ENCODE measurements around the gene TMEM131.

Gene TMEM131

DNA sequence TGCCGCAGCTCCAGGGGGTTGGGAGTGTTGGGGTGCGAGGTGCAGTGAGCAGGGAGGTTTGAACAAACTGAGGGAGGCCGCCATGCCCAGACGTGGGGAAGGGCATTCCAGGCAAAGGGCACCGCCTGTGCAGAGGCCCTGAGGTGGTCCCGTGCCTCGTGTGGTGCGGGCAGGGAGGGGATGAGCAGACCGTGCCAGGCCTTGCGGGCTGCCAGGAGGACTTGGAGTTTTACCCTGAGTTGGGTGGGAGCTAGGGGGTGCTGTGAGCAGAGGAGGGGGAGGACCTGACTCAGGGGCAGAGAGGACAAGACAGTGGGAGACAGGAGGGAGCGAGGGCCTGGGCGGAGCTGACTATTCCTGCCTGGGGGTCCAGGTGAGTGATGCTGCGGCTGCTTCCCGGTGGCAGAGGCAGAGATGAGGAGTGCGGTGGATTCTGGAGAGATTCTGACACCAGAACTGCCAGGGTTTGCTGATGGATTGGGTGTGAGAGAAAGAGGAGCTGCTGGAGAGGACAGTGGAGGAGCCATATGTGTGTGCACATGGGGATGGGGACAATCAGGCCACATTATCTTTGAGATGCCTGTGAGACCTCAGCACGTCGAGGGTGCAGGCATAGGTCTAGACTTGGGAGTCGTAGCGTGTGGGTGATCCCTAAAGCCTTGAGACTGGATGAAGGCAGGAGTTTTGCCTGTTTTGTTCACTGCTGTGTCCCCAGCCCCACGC lies 259.0 kb downstream of the TMEM131 start:
- H3K4me3 ChIP-seq (ENCODE audit: low read length) = no peak overlapping the region
- TF ChIP-seq ZNF274 (IDR thresholded peaks at IDR 0.05; ENCODE audit: low read depth, low read length) = no peak

DNA sequence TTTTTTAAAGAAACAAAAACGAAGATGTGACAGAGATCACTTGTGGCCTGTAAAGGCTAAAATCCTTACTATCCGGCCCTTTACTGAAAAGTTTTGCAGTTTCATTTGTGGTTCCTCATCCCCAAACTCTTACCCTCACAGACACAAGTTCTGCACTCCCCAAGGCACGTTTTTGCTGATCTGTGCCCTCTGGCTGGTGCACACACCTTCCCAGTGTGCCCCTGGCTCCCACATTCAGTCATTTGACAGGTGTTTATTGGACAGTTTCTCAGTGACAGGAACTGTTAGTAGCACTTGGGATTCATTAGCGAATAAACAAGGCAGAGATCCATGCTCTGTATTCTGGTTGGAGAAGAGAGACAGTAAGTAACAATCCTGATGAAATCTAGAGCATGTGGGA lies 259.6 kb downstream of the TMEM131 start:
- no peak overlapping the region for H3K4me3 ChIP-seq (ENCODE audit: low read length)
- TF ChIP-seq ZNF274 (IDR thresholded peaks at IDR 0.05; ENCODE audit: low read depth, low read length) = no peak

DNA sequence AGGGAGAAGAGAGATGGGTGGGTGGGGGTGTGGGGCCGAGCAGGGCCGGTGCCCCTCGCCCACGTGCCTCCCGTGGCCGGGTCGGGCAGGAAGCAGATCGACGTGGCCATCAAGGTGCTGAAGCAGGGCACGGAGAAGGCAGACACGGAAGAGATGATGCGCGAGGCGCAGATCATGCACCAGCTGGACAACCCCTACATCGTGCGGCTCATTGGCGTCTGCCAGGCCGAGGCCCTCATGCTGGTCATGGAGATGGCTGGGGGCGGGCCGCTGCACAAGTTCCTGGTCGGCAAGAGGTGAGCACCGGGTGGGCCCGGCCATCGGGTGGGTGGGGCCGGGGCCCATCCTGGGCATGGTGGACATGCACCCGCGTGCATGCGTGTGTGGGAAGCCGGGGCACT lies 260.6 kb downstream of the TMEM131 start:
- no peak overlapping the region for H3K4me3 ChIP-seq (ENCODE audit: low read length)
- TF ChIP-seq ZNF274 (IDR thresholded peaks at IDR 0.05; ENCODE audit: low read depth, low read length) = no peak

DNA sequence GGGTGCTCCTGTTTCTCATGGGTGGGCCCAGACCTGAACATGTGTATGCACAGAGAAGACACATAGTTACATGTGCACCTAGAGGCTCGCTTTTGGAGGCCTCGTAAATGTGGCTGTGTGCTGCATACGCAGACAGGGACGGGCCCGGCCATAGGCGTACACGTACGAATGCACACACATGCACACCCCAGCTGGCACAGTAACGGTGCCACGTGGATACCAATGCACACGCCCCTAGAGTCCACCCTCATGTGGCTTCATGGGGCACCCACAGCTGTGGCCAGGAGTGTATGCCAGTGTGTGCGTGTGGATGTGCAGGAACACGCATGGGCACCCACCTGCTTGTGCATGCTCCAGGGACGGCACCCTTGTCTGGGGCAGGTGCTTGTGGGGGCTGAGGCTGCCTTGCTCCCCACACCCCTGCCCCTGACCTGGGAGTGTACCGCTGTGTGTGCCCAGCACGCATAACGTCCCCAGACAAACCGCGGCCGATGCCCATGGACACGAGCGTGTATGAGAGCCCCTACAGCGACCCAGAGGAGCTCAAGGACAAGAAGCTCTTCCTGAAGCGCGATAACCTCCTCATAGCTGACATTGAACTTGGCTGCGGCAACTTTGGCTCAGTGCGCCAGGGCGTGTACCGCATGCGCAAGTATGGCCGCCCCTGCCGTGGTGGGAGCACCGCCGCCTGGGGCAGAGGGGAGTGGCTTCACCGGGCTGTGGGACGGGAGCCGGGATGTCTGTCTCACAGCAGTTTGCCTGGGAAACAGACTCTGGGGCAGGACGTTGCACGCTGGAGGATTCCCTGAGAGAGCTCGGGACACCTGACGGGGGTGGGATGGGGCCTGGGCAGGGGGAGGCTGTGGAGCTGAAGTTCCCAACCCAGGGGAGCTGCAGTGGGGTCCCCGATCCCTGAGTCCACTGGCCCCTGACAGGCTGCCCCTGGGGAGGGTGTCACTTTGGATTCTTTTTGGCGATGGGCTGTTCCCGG lies 261.4 kb downstream of the TMEM131 start:
- TF ChIP-seq ZNF274 (IDR thresholded peaks at IDR 0.05; ENCODE audit: low read depth, low read length) = no peak
- no peak overlapping the region for H3K4me3 ChIP-seq (ENCODE audit: low read length)

DNA sequence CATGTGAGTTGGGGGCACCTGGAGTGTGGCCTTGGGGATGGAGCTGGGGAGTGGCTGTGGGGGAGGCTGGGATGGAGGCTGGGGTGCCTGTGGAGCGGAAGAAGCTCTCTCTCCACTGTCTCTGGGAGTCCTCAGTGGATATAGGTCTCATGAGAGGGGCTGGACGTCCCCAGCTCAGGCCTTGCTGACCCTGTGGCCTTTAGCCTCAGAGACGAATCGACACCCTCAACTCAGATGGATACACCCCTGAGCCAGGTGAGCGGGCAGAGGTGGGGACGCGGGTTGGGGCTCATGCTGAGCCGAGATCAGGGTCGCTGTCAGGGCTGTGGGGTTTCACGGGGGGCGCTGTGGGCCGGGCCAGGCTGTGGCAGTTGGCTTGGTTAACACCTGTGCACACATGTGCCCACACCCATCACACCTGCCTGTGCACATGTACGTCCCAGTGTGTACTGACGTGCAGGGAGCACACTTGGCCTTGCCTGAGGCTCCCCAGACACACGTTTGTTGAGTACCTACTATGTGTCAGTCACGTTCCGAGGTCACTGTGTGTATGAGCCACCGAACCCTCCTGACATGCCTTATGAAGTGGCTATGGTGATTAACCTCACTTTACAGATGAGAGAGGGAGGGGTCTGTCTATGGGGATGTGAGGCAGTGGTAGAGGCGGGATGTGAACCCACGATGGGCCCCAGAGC lies 262.3 kb downstream of the TMEM131 start:
- no peak overlapping the region for H3K4me3 ChIP-seq (ENCODE audit: low read length)
- TF ChIP-seq ZNF274 (IDR thresholded peaks at IDR 0.05; ENCODE audit: low read depth, low read length) = no peak

DNA sequence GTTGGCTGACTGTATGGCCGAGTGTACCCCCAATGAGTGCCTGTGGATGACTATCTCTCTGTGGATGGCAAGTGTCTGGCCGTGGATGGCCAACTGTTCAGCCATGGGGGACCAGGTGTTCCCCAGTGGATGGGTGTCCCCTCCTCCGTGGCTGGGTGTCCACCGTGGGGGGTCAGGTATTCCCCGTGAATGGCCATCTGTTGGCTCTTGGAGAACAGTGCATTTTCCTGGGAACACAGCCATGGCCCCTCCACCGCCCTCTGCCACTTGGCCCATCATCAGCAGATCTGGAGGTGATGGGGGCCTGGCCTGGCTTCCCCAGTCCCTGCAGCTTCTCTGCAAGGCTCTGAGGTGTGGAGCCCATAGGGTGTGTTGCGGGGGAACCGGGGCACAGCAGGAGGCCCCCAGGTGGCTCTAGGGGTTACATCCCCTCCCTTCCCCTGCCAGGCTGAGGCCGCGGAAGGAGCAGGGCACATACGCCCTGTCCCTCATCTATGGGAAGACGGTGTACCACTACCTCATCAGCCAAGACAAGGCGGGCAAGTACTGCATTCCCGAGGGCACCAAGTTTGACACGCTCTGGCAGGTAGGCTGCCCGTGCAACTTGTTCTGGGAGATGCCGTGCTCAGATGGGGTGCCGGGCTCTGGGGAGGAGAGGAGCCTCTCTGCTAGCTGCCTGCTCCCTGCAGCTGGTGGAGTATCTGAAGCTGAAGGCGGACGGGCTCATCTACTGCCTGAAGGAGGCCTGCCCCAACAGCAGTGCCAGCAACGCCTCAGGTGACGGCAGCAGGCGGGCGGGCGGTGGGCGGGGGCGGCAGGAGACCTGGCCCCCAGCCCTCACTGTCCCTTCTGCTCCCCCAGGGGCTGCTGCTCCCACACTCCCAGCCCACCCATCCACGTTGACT lies 263.1 kb downstream of the TMEM131 start:
- no peak overlapping the region for H3K4me3 ChIP-seq (ENCODE audit: low read length)
- no peak for TF ChIP-seq ZNF274 (IDR thresholded peaks at IDR 0.05; ENCODE audit: low read depth, low read length)

DNA sequence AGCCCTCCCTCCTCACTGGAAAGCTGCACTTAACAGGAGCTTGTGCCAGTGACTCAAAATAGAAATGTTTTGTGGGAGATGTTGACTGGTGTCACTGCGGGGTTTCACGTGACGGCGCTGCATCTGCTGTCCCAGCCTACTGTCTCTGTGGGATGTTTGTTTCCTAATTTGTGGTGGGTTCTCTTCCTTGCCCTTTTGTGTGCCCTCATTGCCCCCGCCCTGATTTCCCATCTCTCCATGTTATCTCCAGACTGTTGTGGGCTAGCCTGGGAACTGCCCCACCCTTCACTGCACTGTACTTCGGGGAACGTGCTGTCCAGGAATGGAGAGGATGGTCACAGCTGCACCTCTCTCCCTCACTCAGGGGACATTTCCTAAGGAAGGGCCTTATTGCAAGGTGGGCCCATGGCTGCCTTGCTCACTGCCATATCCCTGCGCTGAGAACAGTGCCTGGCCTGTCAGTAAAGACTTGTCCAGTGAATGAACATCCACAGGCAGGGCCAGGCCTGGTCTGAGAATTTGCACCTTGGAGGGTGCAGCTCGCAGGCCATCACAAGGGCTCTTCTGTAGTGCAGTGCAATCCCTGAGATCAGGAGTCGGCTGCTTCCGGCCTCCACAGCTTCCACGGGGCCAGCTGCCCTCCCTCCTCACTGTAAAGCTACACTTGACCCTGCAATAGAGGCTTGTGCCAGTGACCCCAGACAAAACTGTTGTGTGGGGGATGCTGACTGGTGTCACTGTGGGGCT lies 264.3 kb downstream of the TMEM131 start:
- H3K4me3 ChIP-seq (ENCODE audit: low read length) = no peak overlapping the region
- TF ChIP-seq ZNF274 (IDR thresholded peaks at IDR 0.05; ENCODE audit: low read depth, low read length) = no peak

DNA sequence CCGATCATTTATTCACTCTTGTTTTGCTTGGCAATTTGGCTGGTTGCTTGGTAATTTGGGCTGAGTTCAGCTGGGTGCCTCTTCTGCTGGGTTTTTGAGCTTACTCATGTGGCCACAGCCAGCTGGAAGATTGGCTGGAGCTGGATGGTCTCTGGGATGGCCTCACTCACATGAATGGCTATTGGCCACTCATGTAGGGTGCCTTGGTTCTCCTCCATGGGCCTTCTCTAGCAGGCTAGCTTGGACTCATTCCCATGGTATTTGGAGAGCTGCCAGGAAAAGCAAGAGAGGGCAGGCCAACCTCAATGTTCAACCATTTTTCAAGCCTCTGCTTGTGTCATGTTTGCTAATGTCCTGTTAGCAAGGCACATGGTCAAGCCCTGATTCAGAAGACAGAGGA lies 265.5 kb downstream of the TMEM131 start:
- no peak for TF ChIP-seq ZNF274 (IDR thresholded peaks at IDR 0.05; ENCODE audit: low read depth, low read length)
- H3K4me3 ChIP-seq (ENCODE audit: low read length) = no peak overlapping the region

DNA sequence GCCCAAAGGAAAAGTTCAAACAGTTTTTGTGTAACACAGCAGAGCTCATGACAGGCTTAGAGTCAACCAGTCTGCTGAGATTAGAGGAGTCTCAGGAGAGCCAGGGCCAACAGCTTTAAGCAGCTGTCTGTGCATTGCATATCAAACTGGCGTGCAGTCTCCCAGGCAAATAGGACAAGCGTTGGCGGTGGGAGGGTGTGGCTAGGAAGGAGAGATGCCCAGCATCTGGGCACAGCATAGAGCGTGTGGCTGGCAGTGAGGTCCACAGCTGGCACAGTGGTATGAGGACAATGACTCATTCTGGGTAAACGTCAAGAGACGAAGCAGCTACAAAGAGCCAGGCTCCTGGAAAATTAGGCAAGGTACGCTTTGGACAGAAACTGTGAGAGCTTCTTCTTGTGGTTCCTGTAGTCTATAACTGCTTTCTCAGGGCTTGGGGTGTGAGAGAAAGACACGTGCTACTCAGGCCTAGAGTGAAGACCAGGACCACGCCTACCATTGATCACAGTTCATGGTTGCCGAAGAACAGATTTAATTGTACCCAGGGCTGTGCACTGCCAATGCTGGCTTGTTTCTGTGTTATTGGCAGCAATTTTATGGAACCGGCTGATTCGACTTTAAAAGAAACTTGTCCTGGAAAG lies 267.5 kb downstream of the TMEM131 start:
- TF ChIP-seq ZNF274 (IDR thresholded peaks at IDR 0.05; ENCODE audit: low read depth, low read length) = no peak
- no peak overlapping the region for H3K4me3 ChIP-seq (ENCODE audit: low read length)

DNA sequence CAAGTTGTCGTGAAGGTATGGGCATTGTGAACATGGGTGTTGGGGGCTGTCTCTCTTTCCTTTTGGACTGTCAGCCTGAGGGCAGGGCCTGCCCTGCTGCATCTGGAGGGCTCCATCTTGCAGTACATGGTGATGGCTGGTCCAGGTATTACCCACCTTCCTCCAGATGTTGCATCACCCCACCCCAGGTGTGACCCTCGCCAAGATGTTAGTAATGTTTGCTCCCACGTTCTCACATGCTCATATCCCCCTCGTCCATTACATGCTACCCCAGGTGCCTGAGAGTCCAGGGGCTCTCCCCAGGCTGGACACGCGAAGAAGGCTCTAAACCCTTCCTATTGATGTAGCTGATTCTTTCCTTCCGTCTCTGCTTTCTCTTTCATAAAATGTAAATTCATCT lies 268.5 kb downstream of the TMEM131 start:
- H3K4me3 ChIP-seq (ENCODE audit: low read length) = no peak overlapping the region
- TF ChIP-seq ZNF274 (IDR thresholded peaks at IDR 0.05; ENCODE audit: low read depth, low read length) = no peak

DNA sequence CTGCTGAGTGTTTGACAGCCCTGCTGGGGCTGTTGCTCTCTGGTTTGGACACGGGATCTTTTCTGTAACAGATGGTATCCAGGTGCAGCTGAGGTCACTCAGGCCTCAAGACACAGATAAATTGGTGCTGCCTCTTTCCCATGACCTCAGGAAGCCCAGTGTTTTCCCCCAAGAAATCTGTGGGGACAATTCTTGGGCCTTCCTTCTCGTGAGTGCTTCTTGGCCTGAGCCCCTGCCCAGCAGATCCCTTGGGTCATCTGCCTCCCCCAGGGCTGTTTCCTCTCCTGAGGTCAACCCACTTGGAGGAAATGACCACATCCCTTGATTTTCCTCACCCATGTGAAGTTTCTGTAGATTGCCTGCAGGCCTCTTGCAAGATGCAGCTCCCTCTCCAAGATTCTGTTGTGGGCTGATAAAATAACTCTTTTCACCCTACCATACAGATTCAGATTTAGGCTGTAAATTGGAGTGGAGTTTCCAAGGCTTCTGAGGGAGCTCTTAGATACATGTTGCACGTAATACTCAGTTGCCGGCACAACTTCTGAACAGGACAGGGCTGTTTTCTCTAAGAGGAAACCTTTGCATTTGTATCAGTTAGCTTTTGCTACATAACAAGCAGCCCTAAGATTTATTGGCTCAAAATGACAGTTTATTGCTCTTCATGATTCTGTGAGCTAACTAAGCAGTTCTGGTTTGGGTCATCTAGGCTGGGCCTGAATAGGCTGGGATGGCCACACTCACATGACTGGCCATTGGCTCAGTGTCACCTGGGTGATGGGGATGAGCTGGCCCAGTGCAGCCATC lies 269.3 kb downstream of the TMEM131 start:
- no peak for TF ChIP-seq ZNF274 (IDR thresholded peaks at IDR 0.05; ENCODE audit: low read depth, low read length)
- no peak overlapping the region for H3K4me3 ChIP-seq (ENCODE audit: low read length)

Data from GM08714 (cell line).